GM19455 (cell line): ENCODE results near the gene WEE1.
"Not testable (repeated sequence)": the region's sequence is repeated elsewhere in the genome, so short reads cannot be mapped to it uniquely, and the experiment has no call there.

ENCODE experiments used
- ATAC-seq: cut with Tn5 transposase; IDR thresholded peaks from one replicate; pipeline ENCODE4 v1.9.1; 2021; ENCODE audit not compliant: unreplicated experiment

Gene WEE1

DNA sequence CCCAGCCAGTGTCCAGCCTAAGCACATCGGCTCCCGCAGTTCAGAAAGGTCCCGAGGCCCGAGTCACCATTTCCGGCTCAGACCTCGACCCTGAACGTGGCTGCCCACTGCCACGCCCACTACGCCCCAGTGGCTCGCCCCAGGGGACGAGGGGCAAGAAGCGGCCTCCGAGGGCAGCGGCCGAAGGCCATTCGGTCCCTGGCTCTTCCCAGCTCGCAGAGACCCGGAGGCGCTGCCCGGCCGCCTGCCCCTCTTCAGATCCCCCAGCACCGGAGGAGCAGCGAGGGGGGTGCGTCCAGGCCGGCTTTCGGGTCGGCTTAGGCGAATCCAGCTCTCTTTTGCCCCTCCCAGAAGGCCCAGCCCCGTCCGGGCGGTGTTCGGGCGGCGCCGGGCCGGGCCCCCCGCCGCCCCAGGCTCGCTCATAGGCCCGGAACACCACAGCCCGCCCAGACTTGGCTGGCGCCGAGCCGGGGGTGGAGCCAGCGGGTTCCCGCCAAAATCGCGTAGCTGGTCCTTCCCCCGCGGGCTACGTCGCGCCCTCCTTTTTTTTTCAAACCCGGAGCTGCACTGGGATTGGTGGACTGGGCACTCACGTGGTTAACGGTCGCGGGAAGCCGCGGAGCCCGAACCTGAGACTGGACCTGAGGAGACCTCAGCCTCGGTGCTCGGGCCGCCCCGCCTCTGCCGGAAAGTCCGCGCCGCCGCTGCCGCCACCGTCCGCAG lies at the start of gene WEE1:
TSS of gene WEE1 (plus strand) at position 619 of the 723 bp plus-strand sequence. CDS start 264 bp downstream, outside the sequence.
- ATAC-seq: peak; percentile 83

GRCh38 chr11:9524001-9524400 lies 49.5 kb upstream of the WEE1 start:
- no peak for ATAC-seq

- no peak for ATAC-seq
Measured at GRCh38 chr11:9525116-9525515, 48.4 kb upstream of the WEE1 start.

DNA sequence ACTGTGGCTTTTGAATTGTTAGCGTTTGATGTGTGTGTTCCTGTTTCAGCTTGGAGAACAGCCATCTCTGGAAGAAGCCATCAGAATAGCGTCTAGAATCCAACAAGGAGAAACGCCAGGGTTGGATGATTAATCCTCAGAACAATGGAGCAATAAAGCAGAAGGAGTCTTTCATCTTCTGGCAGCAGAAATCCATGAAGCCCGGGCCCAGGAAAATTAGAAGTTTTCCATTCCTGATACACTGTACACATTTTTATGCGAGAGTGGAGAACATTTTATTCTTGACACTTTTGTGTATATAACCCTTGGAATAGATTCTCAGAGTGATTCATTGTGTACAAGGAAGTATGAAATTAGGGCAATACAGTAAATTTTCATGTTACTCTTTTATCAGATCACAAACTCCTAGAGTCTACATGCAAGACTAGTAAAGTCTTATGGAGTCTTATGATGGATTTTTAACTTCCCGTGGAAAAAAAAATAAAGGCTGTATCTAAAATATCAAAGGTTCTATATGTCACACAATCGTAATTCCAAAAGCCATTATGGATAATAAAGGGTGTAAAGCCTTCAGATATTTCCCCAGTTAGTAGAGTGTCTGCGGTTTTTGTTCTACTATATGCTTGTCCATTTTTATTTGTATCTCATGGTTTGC lies 45.9 kb upstream of the WEE1 start:
- ATAC-seq: no peak

GRCh38 chr11:9528136-9528501 lies 45.4 kb upstream of the WEE1 start:
- ATAC-seq: no peak

- ATAC-seq: no peak
Measured at GRCh38 chr11:9528573-9529333, 44.7 kb upstream of the WEE1 start.

- no peak for ATAC-seq
Measured at GRCh38 chr11:9529334-9529650, 44.2 kb upstream of the WEE1 start.

GRCh38 chr11:9530020-9530621 lies 43.3 kb upstream of the WEE1 start:
- ATAC-seq: no peak

GRCh38 chr11:9530901-9531625 lies 42.4 kb upstream of the WEE1 start:
- ATAC-seq: no peak

GRCh38 chr11:9533058-9533457 lies 40.4 kb upstream of the WEE1 start:
- ATAC-seq: no peak

GRCh38 chr11:9533736-9534473 lies 39.6 kb upstream of the WEE1 start:
- no peak for ATAC-seq

- no peak for ATAC-seq
Measured at GRCh38 chr11:9535189-9535781, 38.2 kb upstream of the WEE1 start.

DNA sequence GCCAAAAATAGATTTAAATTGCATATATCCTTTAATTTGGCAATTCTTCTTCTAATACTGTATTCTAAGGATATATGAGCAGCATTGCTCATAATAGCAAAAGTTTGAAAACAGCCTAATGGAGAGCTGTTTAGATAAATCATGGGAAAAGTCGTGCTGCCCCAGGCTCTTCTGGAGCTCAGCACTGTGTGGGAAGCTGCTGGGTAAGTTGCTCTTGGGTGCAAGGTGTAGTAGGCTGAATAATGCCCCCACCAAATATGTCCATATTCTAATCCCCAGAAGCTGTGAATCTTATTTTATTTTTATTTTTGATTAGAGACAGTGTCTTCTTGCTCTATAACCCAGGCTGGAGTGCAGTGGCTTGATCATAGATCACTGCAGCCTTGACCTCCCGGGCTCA lies 34.9 kb upstream of the WEE1 start:
- ATAC-seq: no peak

DNA sequence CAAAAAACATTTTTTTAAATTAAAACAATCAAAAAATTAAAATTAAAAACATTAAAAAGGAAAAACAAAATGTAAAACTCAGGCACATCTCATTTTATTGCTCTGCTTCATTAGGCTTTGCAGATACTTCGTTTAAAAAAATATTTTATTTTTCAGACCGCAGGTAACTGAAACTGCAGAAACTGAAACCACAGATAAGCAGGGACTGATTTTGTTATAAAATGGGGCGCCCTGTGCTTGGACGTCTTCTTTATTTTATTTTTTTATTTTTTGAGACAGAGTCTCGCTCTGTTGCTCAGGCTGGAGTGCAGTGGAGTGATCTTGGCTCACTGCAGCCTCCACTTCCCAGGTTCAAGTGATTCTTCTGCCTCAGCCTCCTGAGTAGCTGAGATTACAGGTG lies 24.3 kb upstream of the WEE1 start:
- ATAC-seq: not testable (repeated sequence)

- ATAC-seq: no peak
Measured at GRCh38 chr11:9550191-9550628, 23.3 kb upstream of the WEE1 start.

DNA sequence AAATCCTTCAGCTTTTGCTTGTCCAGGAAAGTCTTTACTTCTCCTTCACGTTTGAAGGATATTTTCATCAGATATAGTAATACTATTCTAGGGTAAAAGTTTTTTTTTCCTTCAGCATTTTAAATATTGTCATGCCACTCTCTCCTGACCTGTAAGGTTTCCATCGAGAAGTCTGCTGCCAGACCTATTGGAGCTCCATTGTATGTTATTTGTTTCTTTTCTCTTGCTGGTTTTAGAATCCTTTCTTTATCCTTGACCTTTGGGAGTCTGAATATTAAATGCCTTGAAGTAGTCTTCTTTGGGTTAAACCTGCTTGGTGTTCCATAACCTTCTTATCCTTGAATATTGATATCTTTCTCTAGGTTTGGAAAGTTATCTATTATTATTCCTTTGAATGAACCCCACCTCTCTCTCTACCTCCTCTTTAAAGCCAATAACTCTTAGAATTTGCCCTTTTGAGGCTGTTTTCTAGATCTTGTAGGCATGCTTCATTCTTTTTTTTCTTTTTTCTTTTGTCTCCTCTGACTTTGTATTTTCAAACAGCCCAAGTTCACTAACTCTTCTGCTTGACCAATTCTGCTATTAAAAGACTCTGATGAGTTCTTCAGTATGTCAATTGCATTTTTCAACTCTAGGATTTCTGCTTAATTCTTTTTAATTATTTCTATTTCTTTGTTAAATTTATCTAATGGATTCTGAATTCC lies 12.0 kb upstream of the WEE1 start:
- ATAC-seq: no peak

DNA sequence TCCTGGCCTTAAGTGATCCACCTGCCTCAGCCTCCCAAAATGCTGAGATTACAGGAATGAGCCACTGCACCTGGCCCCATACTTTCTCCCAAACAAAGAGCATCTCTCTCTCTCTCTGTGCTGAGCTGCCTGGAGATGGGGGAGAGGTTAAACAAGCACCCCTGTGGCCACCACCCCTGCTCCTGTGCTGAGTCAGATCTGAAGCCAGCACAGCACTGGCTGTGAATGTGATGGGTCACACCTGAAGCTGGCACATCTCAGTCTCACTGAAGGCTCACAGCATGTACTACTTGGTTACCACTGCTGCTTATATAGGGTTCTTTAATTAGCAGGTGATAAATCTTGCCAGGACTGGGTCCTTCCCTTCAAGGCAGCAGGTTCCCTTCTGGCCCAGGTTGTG lies 10.8 kb upstream of the WEE1 start:
- no peak for ATAC-seq

DNA sequence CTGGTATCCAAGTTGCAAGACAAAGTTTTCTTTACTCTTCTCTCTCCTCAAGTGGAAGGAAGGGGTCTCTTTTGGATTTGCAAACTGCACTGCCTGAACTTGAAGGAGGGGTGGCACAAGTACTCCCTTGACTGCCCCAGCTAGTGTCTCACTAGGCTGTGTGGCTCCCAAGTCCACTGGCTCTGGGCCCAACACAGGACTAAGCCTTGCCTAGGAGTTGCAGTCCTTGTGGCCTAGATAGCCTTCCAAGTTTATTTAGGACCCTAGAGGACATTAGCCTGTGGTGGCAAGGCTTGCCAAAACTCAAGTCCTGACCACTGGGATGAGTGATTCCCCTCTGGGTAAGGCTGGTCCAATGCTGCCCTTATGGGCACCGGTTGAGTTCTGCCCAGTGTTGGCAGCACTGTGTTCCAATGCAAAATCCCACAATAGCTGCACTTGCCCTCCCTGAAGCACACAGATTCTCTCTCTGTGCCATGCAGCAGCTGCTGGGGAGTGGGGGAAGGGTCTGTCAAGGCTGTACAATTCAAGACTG lies 10.2 kb upstream of the WEE1 start:
- ATAC-seq: no peak
